Activated CD4-positive, alpha-beta T cell treated with anti-CD3 and anti-CD28 coated beads, Interleukin-2, Interleukin-6, amounts not matched to agents 100 ng/mL and 50 ng/mL, durations not matched to agents 16 hours and 8 hours (primary cell): Measurements from ENCODE around the gene ZMIZ1.

Experiments
- DNase-seq: peaks from one replicate; pipeline ENCODE4 v3.0.0-alpha.2; 2020

ZMIZ1 gene

DNA sequence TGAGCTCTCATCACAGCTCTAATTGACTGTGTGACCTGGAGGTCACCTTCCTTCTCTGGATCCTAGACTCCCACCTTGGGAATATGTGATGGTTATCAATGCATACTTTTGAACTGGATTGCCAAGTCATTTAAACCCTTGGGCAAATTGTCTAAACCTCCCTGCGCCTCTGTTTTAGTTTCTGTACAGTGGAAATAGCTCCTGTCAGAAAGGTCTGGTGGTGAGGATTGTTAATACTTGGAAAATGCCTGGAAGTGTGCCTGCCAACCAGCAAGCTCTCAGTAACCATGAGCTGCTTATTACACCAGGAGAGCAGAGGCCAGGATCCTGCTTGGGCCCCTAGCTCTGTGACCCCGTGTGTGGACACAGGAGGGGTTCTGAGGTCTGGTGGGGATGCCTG, 169.8 kb downstream of the ZMIZ1 start:
- DNase-seq = no peak

DNA sequence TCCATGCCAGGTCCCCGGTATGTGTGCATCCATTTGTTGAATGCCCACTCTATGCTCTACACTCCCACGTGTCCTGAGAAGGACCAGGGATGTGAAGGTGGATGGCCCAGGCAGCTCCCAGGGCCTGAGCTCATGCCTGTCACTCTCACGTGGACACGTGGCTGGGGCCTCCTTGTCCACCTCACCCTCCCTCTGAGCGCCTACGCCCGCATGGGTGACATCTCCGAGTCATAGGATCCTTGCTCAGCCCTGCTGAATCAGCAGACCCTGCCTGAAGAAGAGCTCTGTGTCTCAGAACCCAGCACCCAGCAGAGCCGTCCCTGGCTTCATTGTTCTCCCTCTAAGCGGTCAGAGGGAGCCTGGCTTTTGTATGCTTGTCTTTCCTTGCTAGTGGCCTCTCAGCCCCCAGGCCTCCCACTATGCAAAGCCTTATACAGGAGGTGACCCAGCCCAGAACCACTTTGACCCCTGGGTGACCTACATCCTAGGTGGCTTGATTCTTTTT, 170.6 kb downstream of the ZMIZ1 start:
- DNase-seq = no peak

DNA sequence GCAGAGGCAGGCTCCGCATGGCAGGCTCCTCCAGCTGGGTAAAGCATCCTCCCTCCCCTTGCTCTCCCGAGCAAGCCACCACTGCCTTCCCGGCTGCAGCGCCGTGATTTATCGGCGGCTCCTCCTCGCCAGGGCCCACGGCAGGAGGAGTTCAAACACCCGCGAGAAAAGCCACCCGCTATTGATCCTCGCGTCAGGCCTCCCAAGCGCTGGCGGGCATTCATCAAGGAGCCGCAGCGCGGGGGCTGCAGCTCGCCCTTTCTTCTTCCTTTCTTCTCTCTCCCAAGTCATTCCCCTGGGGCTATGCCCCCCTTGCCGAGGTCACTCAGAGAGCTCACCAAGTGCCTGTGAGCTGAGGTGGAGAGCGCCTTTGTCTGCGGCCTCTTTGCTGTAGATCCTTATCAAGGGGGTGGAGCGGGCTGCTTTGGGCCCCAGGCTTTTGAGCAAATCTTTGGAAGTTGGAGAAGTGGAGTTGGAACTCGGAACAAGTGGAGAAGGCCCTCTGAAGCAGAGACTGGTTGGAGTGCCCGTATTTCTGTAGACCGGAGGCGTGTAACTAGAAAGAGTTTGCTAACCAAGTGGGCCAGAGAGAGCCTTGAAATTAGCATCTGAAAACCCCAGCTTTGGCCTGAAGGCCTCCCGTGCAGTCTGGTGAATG, 171.3 kb downstream of the ZMIZ1 start:
- no peak for DNase-seq

DNA sequence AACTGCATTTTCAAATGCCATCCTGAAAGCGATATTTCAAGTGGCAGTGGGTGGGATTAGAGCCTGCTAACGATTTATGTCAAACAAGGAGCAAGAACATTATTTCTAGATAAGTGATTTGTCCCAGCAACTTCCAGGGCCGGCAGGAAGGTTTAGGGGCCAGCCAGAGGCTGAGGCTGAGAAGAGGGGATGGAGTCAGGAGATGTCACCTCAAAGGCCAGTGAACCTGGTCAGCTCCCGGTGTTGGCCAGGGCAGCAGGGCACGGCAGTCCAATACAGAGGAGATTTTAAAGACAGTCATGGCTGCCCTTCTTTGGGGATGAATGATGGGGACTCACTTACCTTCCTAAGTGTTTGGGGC, 172.8 kb downstream of the ZMIZ1 start:
- no peak for DNase-seq

DNA sequence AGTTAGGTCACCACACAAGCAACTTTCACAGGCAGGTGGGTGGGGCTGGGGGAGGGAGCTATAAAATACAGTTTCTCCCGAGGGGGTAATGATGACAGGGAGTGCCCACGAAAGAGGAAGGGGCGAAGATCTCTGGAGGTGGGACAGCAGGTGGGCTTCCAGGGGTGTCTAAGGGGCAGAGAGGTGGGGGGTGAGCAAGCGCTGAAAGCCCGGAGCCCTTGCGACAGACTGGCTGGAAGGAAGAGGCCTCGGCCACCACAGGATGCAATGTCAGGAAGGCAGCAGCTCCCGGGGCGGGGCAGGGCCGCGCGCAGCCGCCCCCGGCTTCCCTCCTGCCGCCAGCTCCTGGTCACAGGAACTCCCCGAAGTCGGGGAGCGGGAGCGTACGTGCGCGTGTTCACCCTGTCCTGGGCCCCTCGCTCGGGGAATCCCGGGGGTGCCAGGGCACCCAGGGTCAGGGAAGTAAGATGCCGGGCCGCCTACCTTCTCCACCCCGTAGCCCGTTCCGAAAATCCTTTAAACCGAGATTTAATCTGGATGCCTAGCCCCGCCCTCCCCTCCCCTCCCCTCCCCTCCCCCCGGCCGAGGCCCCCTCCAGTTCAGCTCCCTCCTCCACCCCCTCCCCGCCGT, 173.3 kb downstream of the ZMIZ1 start:
- peak; percentile 81 for DNase-seq

DNA sequence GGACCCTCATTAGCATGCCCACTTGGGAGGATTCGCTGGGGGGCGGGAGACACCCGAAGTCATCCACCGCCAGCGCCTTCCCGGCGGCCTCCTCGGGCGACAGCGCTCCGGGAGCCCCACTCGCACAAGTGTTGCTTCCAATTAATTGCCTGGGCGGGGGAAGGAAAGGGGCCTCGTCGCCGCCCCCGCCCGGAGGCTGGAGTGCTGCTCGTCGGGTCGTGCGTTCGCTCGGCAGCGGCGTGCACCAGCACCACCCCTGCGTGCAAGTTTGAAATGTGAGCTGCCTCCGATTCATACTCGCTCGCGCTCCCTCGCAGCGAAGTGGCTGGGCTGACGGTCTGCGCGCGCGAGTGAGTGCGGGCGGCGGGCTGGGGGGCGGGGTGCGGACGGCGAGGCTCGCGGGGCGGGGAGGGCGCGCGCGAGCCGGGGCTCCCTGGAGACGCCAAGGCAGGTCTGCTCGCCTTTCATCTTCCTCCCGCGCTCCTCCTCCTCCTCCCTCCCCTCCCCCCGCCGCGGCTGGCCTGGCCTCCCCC, 173.9 kb downstream of the ZMIZ1 start:
- peak; percentile 77 for DNase-seq

DNA sequence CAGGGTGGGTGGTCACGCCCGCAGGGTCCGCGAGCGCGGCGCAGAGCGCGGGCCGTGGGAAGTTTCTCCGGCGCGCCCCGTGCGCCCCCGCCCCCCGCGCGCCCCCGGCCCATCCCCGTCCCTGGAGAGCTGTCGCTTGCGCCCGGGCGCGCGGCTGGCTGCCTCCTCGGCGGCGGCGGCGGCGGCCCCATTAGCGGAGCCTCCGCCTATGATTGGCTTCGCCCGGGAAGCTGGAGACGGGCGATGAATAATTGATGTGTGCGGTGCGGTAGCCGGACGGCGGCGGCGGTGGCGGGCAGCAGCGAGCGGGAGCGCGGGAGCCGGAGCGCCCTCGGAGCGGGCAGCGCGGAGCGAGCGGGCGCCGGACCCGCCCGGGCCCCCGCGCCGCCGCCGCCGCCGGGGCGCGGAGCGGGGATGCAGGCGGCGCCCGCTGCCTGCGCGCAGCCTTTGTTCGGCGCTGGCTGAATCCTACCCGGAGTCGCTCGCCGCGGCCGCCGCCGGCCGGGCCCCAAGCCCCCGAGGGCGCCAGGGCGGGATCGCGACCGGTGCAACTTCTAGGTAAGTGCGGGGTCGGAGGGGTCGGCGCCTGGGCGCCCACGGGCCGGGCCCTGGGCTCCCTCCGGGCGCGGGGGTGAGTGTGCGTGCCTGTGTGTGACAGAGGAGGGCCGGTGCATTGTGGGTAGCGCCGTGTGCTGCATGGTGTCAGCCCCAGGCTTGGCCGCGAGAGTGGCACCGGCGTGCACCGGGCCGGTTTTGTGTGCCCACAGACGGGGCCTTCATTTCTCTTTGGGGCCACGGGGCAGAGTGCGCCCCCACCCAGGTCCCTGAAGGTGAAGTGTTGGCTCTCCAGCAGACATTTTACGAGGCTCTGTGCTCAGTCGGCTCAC, 174.7 kb downstream of the ZMIZ1 start:
- DNase-seq = peak; percentile 86

DNA sequence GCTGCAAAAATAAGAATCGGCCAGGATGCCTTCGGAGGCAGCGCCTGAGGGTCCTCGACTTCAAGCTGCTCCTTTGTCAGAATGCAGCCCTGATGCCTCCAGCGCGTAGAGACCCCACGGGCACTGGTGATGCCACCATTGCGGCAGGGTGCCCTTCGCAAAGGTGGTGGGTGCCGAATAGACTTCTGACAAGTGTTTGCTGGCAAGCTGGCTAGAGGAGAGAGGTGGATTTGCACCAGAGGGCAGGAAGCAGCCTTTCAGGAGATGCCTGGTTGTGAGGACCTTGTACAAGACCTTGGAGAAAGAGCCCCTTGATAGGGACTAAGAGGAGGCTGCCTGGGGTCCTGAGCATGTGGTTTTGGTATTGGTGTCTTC, 175.3 kb downstream of the ZMIZ1 start:
- peak; percentile 36 for DNase-seq

DNA sequence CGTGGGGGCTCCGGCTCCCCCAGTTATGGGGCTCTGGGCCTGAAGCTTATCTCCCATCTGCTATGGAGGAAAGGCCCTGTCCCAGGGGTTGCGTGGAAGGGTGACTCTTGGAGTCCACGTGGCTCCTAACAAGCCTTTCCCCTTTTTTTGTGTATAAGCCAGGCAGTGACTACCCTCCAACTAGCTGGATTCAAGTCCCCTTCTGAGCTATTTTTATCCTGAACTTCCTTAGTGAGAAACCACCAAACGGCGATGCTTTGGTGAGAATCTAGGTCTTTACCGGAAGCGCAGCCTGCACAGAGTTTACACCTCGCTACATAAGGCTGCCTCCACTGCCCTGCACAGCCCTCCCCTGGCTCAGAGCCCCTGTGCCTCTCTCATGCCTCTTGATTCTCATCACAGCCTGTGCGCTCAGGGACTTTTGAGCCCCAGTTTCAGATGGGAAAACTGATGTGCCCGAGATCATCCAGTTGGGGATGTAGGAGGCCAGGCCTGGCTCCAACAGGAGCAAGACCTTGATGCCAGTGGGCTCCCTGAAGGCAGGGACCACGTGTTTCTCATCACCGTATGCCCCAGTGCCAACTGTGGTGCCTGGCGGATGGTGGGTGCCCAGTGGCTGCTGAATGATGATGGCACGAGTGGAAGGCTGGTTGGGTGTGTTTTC, 176.2 kb downstream of the ZMIZ1 start:
- peak; percentile 69 for DNase-seq

DNA sequence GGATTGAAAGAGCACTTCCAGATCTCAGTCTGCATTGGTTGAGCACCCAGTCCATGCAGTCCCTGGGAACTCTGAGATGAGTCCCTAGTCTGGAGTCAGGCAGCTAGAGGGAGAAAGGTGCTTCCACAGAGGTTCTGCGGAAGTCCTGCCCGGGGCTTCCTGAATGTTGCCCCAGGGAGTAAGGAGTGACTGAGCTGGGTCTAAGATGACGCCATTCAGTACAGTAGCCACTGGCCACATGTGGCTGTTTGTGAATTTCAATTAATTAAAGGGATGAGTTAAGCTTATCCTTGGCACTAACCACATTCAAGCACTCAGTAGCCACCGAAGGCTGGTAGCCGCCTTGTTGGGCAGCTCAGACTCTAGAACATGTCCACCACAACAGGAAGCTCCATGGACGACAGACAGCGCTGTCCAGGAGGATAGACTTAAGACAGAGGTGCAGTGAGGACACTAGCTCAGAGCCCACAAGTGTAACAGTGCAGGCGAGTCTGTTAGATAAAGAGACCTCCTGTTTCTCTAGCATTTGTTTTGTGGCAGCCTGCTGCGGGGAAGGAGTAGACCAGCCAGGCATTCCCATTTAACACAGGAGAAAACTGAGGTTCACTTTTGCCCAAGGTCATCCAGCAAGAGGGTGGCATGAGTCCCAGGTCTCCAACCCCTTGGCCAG, 176.9 kb downstream of the ZMIZ1 start:
- DNase-seq = no peak

DNA sequence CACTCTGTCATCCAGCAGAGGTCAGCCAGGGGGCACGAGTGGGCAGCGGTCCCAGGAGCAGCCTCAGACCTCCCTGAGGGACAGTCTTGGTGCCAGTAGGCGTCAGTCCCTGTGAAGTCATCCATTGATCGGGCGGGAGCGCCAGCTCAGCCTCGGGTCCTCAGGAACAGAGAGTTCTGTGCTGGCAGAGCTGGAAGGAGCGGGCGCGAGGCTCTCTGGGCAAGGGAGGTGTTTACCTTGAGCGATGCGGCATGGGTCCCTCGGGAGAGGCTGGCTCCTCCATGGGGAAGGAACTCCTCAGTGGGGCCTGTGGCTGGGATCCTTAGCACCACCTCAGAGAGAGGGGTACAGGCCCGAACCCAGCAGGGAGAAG, 177.4 kb downstream of the ZMIZ1 start:
- DNase-seq = no peak

DNA sequence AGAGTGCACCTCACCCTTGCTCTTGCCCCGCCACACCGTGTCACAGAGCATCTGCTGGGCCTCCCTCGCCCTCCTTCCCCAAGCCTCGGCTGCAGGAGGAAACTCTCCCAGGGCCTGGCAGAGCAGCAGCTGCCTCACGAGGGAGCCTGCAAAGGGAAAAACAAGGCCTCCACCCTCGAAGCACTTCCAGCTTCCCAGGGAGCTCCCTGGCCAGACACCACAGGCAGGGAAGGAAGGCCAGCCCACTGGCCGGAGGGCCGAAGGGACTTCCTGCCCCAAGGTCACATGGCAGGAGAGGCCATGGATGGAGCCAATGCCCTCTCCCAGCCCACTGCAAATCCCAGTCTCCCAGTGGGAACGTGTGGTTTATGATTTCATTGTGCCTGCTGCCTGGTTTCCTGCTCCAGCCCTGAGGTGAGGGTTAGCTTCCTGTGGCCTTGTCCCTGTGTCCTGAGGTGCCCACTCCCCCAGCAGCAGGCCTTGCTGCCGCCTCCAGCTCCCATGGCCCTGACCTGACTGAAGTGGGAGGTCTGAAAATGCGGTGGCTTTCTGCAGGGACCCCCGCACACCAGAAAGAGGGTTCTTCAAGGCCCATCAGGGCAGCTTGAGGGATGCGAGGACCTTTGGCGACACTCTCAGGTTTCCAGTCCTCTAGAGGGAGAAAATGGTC, 178.0 kb downstream of the ZMIZ1 start:
- DNase-seq = no peak

DNA sequence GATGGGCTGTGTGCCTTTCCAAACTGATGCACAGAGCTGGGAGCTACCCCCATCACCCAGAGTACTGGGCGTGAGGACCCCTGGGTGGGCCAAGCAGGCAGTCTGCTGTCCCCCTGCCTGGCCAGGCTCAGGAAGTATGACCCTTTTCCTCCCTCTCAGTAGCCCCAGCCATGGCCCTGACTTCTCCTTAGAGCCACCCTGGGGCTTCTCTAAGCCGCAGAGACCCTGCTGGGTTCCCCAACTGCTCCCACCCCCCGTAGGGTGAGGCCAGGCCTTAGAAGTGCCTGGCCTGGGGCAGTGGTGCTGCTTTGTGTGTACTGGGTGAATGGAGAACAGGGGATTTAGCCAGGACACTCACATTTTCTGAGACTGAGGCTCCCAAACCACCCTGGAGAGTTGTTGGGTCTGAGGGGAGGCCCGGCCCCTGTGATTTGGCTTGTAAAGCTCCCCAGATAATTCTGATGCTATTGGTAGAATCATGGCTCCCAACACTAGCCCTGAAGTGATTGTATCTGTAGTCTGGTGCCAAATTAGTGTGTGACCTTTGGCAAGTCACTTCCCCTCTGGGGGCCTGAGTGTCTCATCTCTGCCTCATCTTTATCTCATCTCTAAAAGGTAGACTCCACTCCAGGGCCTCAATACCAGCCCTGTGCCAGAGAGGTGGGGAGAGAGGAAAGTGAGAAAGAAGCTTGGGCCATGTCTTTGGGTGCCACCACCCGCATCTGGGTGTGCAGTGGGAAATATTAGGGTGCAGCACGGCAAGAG, 178.8 kb downstream of the ZMIZ1 start:
- peak; percentile 50 for DNase-seq

DNA sequence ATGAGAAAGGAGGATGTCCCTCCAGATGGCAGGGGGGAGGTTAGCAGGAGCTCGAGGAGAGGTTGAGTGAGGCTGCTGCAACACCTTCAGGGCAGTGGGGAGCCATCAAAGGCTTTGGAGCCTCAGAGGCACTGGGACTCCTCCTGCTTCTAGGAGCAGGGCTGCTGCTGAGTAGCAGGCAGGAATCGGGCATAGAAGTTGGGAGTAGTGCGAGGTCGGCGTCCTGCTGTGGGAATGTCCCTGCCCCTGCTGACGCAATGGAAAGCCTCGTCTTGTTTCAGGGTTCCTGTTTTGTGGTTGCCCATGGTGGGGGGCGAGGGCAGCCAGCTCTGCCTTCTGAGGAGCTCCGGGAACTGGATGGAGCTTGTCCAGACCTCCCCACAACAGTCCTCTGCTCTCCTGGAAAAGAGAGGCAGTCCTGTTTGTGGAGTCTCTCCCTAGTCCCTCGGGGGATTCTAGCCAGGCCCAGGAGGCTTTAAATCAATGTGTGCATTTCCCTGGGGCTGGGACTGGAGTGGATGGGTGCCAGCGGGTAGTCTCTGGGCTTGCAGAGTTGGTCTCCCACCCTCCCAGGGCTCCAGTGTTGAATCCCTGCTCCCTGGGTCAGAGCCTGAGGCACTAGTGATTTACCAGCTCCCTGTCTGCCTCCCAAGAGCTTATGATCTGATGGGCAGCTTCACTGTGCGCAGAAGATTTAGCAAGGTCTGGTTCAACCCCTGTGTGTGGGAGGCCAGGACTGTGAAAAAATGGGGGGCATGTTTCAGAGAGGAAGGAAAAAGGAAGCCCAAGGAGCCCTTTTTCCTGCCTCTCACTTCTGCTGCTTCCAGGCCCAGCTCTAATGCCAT, 179.8 kb downstream of the ZMIZ1 start:
- peak; percentile 19 for DNase-seq

DNA sequence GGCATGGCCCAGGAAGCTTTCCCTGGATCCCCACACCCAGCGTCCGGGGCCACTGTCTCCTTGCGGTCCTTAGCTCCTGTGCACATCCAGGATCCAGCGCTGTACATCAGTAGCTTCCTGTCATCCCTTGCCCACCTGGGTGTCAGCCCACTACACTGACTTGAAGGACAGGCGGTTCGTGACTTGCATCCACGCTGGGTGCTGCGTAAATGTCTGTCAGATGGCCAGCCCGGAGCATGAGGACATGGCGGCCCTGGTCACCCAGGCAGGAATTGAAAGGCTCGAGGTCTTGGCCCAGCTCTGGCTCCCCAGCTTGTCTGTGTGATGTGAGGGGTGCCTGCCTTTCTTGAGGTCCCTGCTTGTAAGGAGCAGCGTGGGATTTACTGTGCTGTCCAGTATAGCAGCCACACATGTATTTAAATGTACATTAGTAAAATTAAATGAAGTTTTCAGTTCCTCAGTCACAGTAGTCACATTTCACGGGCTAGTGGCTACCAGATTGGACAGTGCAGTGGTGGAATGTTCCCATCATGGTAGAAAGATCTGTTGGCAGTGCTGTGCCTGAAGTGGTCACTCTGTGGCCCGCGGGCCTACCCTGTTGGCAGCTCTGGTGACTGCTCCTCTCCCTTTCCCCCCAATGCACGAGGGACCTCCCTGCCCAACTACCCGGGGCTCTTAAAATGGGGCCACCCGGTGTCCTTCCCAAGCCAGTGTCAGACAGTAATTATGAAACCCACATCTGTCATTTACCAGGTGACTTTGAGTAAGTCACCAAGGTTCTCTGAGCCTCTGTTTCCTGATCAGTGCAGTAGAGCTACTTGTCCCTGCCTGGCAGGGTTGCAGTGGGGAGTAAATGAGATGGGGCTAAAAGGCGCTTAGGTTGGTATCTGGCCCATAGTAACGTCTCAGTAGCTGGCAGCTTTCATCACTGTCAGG, 180.7 kb downstream of the ZMIZ1 start:
- DNase-seq = peak; percentile 83

DNA sequence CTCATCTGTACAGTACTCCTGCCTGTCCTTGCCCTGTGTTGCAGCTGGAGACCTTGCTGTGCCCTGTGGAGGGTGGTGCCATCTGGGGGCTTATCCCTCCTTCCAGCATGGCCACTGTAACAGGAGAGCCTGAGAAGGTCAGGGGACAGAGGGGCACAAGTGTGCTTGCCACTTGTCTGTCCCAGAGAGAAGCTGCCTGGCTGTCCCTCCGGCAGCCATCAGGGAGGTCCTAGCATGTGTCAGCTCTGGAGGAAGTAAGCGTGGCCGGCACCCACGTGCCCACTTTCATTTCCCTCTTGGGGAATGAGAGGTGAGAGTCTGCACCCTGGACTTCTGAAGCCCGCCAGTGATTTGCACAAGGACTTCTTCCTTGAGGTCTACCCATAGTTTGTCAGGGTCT, 181.5 kb downstream of the ZMIZ1 start:
- peak; percentile 36 for DNase-seq

DNA sequence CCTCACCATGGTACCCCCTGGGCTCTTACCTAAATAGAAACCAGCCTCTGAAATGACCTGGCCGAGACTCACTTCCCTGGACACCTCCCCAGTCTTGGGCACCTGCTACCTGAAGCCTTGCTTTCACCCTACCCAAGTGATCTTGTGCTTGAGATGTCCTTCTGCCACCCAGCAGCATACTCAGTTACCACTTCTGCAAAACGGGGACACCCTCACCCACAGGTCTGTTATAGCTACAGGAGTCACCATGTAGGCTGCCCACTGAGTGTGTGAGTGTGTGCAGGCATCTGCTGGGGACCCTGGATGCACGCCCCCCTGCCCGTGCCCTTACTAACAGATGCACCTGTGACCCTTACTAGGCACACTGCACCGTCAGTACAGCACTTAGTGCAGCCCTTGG, 183.7 kb downstream of the ZMIZ1 start:
- no peak for DNase-seq

DNA sequence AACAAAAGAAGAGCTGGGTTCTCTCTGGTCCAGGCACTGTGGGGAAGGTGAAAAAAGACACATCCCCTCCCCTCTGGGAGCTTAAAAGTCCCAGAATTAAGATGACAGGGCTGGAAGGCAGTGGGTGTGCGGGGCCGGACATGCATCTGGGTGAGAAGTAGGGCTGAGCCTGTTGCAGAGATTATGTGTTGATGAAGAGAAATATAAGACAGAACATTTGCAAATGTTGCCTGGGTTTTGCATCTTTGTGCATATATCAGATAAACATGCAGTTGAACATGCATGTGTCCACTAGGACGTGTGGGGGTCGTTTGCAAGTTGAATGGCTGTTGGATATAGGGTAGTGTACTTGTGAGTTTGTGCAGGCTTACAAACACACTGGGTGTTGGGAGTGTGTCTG, 184.2 kb downstream of the ZMIZ1 start:
- DNase-seq = no peak

DNA sequence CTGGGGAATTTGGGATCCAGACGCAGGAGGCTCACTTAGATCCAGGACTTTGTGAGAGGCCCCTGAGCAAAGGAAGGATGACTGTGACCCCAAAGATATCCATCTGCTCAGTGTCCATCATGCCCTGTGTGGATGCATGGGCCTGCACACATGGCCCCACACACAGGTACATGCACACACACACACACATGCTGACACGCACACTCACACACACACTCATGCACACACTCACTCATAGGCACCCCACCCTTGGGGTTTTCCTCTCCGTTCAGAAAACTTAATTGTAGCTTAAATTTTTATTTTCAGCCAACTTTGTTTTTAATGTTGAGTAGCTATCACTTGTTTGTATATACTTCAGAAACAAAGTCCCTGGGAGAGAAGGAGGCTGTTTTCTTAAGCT, 184.9 kb downstream of the ZMIZ1 start:
- DNase-seq = no peak
